HG03565 (cell line): ENCODE results near the gene PLS3.
"Not testable (repeated sequence)": the region's sequence is repeated elsewhere in the genome, so short reads cannot be mapped to it uniquely, and the experiment has no call there.

Source experiments
- ATAC-seq: cut with Tn5 transposase; IDR thresholded peaks from one replicate; pipeline ENCODE4 v1.9.1; 2021; ENCODE audit warnings: mild to moderate bottlenecking, moderate library complexity; ENCODE audit not compliant: unreplicated experiment

PLS3 gene

GRCh38 chrX:115603534-115604074 is 42.6 kb downstream of the PLS3 start:
- no peak for ATAC-seq

GRCh38 chrX:115606861-115607260 is 45.9 kb downstream of the PLS3 start:
- no peak for ATAC-seq

GRCh38 chrX:115609621-115610020 is 48.6 kb downstream of the PLS3 start:
- no peak for ATAC-seq

GRCh38 chrX:115616943-115617563 is 56.1 kb downstream of the PLS3 start:
- peak; percentile 99 for ATAC-seq

- ATAC-seq = no peak
These were observed 61.6 kb downstream of the PLS3 start for GRCh38 chrX:115622534-115622933.

- no peak for ATAC-seq
These were observed 63.9 kb downstream of the PLS3 start for GRCh38 chrX:115624916-115625315.

- ATAC-seq = no peak
These were observed 64.8 kb downstream of the PLS3 start for GRCh38 chrX:115625572-115626301.

GRCh38 chrX:115630204-115630603 is 69.2 kb downstream of the PLS3 start:
- ATAC-seq = no peak

- ATAC-seq = no peak
These were observed 71.5 kb downstream of the PLS3 start for GRCh38 chrX:115632455-115632854.

GRCh38 chrX:115633397-115633796 is 72.4 kb downstream of the PLS3 start:
- not testable (repeated sequence) for ATAC-seq

- ATAC-seq = no peak
These were observed 78.4 kb downstream of the PLS3 start for GRCh38 chrX:115639334-115639880.

GRCh38 chrX:115642311-115642710 is 81.3 kb downstream of the PLS3 start:
- ATAC-seq = no peak

- no peak for ATAC-seq
These were observed 82.0 kb downstream of the PLS3 start for GRCh38 chrX:115642895-115643530.

- ATAC-seq = not testable (repeated sequence)
These were observed 83.4 kb downstream of the PLS3 start for GRCh38 chrX:115644397-115644796.

GRCh38 chrX:115649461-115650063 is 88.6 kb downstream of the PLS3 start:
- no peak for ATAC-seq

- ATAC-seq = no peak
These were observed 89.5 kb downstream of the PLS3 start for GRCh38 chrX:115650449-115650848.

- ATAC-seq = no peak
These were observed 89.9 kb downstream of the PLS3 start for GRCh38 chrX:115650916-115651315.

- no peak for ATAC-seq
These were observed 91.2 kb downstream of the PLS3 start for GRCh38 chrX:115652221-115652620.

GRCh38 chrX:115665122-115665521 is 104.1 kb downstream of the PLS3 start:
- ATAC-seq = no peak

- no peak for ATAC-seq
These were observed 118.5 kb downstream of the PLS3 start for GRCh38 chrX:115679460-115679859.

- ATAC-seq = no peak
These were observed 126.6 kb downstream of the PLS3 start for GRCh38 chrX:115687595-115687994.
